CD4-positive, alpha-beta T cell treated with Interleukin-1 beta for 1 hour (primary cell): Measurements from ENCODE around the gene MIA.
"Not testable (repeated sequence)": the region's sequence is repeated elsewhere in the genome, so short reads cannot be mapped to it uniquely, and the experiment has no call there.

Source experiments
- DNase-seq, 2 donors: peaks; one replicate each; pipeline ENCODE4 v3.0.0-alpha.2; 2020 to 2022

MIA gene

DNA sequence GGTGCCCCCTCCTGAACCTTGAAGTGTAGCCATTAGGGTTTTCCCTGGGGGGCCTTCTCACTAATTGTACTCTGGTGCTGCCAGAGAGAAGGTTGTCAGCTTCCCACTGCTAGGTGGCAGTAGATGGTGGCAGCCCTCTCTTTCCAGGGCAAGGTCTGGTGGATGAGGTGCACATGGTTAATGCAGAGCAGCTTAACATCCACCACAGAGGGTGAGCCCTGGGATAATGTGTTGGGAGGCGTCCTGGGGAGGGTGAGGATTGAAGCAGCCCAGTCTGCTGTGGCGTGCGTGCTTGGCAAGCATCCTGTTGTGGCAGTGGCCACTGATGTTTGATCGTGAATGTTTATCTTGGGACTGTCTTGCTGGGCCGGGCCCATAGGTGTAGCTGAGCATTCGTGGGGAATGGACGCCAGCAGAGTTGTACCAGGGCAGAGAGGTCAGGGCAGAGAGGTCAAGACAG, 29.5 kb downstream of the MIA start:
- no peak for DNase-seq

GRCh38 chr19:40805258-40805868, 30.0 kb downstream of the MIA start:
- DNase-seq, result peak in 1 of 2 donors; percentile 62

GRCh38 chr19:40806423-40807146, 31.3 kb downstream of the MIA start:
- peak; percentile 83 to 90 for DNase-seq

DNA sequence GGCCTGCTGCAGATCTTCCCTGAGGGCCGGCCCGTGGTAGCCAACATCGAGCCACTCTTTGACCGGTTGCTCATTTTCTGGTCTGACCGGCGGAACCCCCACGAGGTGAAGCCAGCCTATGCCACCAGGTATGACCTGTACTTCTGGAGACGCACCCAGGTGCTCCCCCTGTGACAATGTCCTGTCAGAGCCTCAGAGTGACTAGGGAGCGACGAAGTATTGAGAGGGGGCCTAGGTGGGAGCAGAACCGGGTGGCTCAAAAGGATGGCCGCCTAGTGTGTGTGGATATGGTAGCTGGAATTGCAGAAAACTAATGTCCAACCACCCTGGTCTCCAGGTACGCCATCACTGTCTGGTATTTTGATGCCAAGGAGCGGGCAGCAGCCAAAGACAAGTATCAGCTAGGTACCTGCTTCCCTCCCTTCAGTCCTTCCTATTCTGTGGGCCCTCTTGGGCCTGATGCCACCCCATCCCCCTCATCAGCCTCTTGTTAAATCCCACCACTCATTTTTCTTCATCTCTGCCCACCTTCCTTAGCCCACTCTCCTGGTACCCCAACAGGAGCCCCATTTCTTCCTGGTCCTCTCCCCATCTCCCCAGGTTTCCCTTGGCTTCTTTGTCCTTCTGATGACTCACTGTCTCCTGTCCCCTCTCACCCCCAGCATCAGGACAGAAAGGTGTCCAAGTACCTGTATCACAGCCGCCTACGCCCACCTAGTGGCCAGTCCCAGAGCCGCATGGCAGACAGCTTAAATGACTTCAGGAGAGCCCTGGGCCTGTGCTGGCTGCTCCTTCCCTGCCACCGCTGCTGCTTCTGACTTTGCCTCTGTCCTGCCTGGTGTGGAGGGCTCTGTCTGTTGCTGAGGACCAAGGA, 32.1 kb downstream of the MIA start:
- no peak for DNase-seq

DNA sequence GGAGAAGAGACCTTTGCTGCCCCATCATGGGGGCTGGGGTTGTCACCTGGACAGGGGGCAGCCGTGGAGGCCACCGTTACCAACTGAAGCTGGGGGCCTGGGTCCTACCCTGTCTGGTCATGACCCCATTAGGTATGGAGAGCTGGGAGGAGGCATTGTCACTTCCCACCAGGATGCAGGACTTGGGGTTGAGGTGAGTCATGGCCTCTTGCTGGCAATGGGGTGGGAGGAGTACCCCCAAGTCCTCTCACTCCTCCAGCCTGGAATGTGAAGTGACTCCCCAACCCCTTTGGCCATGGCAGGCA, 32.7 kb downstream of the MIA start:
- no peak for DNase-seq

DNA sequence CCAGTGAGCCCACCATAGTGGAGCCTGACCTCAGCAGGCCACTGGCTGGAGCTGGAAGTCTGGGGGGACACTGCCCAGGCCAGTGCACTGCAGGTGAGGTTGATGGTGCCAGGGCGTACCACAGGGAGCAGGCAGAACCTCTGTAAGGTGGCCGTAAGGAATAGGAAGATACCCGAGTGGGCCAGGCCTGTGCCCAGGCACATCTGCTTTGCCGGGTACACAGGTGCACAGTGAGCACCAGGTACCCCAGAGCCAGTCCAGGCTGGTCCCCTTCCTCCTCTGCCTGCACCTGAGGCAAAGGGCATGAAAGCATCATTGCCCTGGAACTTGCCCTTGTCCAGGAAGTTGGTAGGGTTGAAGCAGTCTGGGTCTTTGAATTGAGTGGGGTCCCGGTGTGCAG, 33.2 kb downstream of the MIA start:
- DNase-seq, result no peak

DNA sequence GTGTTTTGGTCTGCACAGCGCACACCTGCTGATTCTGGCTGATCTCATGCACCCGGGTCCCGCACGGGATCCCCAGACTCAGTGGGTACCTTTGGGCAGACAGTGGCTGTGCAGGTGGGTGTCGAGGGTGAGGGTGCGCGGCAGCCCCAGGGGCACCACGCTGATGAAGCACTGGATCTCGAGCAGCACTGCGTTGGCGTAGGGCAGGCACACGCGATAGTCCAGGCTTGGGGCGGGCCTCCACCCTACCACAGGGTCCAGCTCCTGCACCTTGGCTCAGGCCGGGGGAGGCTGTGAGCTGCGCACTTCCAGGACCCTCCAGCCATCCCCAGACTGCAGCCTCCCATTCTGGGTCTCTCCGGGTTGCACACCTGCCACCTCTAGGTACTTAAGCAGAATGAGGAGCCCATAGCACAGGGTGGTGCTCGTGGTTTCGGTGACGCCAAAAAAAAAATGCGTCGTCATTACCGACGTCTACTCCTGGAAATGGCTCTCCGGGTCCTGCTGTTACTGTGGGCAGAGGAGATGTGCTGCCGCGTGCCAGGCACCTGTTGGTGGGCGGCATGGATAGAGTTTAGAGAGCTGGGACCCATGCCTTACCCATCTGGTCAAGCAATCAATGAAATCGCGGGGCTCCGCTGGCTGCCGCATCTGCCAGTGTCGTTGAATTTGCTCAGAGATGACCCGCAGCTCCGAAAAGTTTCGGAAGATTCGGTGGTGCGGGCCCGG, 34.2 kb downstream of the MIA start:
- no peak for DNase-seq

DNA sequence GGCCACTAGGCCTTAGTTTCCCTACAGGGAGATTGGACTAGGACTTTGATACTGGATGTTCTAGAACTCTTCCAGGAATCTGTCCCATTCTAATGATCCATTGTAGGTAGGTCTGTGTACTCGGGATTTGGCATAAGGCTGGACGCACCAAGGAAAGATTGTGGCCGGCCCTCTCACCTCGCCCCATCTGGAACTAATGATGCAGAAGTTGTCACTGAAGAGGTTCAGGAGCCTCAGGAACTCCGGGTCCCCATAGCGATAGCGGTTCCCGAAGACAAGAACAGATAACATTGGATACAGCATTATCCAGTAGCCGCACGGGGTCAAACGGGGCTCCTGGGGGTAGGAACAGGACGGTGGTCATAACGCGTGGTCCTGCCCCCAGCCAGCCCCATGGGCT, 34.8 kb downstream of the MIA start:
- DNase-seq, result no peak

- peak; percentile 64 to 66 for DNase-seq
Measured at GRCh38 chr19:40810649-40811408, 35.5 kb downstream of the MIA start.

GRCh38 chr19:40811478-40812341, 36.4 kb downstream of the MIA start:
- no peak for DNase-seq

GRCh38 chr19:40812571-40812970, 37.2 kb downstream of the MIA start:
- not testable (repeated sequence) for DNase-seq

DNA sequence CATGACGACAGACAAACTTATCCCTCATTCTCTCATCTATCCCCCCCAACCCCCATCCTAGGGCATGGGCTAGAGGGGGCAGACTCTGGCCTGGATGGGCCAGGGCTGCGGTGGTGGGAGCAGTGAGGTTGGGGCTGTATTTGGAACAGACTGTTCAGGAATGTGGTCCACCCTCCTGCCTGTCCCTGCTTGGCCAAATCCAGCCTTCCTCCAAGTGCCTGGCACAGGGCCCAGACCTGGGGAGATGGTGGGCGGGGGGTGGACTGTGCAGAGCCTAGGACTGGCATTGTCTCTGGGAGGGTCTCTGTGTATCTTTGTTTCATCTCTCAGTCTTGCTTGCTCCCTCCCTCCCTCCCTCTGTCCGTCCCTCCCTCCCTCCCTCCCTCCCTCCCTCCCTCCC, 37.9 kb downstream of the MIA start:
- no peak for DNase-seq

DNA sequence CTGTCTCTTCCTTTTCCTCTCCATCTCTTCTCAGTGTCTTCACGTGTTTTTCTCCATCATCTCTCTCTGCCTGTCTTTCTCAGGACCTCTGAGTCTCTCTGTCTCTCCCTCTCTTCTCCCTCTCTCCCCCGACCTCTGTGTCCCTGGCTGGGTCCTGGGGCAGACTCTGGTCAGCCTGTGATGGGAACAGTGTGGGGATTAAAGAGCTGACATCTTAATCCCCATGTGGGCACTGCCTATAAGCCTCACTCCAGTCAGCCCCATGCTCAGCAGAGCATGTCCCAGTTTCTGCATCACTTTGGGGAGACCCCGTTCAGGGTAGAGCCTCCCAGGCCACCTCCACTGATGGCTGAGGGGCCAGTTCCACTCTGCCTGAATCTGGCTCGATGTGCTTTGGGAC, 39.9 kb downstream of the MIA start:
- DNase-seq, result no peak

DNA sequence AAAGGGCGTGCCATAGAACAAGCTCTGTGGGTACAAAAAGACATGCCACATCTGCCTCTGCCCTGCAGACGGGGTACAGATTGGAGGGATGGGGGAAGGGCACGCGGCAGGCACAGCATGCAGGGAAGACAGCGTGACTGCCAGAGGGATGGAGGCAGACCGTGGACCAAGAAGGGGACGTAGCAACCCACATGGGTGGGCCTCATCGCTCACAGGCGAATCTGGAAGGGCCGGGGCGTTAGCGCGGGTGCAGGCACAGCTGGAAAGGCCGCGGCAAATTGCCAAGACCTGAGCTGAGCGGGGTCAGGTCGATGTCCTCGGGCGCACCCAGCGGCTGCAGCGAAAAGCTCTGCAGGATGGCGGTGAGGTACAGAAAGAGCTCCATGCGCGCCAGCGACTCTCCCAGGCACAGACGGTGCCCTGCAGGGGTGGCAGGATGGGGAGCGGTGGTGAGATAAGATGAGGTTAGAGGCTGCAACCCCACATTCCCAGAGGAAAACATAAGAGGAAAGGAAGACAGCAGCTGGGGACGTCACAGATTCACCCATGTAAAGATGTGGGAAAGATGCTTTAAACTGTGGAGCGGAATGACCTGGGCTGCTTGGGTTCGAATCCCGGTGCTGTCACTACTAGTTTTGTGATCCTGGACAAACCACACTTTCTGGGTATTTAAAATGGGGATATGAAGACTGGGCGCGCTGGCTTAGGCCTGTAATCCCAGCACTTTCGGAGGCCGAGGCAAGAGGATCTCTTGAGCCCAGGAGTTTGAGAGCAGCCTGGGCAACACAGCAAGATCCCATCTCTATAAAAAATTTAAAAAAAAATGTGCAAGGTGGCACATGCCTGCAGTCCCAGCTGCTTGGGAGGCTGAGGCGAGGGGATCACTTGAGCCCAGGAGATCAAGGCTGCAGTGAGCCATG, 43.4 kb downstream of the MIA start:
- peak; percentile 84 to 85 for DNase-seq

GRCh38 chr19:40819479-40820234, 44.3 kb downstream of the MIA start:
- DNase-seq, result peak; percentile 60 to 72

DNA sequence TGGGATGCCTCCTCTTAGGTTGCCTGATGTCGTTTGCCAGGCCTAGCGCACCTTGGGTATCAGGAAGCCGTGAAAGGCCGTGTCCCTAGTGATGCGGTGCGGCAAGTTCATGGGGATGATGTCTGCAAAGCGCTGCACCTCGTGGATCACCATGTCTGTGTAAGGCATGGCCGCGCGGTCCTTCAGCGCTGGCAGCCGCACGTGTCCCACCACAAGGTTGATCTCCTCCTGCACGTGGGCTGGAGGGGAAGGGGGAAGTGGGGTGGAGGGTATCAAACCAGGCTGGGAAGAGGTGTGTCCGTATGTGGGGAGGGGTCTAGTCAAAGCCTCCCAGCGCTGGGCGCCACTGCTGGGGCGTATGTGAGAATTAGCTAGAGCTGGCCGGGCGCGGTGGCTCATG, 46.8 kb downstream of the MIA start:
- no peak for DNase-seq

DNA sequence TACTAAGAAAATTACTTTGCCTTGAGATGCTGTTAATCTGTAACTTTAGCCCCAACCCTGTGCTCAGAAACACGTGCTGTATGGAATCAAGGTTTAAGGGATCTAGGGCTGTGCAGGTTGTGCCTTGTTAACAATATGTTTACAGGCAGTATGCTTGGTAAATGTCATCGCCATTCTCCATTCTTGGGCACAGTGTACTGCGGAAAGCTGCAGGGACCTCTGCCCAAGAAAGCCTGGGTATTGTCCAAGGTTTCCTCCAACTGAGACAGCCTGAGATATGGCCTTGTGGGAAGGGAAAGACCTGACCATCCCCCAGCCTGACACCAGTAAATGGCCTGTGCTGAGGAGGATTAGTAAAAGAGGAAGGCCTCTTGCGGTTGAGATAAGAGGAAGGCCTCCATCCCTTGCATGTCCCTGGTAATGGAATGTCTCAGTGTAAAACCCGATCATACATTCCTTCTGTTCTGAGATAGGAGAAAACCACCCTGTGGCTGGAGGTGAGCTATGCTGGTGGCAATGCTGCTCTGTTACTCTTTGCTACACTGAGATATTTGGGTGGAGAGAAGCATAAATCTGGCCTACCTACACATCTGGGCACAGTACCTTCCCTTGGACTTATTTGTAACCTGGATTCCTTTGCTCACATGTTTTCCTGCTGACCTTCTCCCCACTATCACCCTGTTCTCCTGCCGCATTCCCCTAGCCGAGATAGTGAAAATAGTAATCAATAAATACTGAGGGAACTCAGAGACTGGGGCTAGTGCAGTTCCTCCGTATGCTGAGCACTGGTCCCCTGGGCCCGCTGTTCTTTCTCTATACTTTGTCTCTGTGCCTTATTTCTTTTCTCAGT, 47.6 kb downstream of the MIA start:
- DNase-seq, result not testable (repeated sequence)

- DNase-seq, result not testable (repeated sequence)
Measured at GRCh38 chr19:40824916-40825315, 49.6 kb downstream of the MIA start.
